ENCODE data around the gene KLF16. TPM values are rescaled to one million over a fixed set of nuclear protein-coding genes. Genes with fewer than 3 reads are reported as not detected.
"Not testable (repeated sequence)": the region's sequence is repeated elsewhere in the genome, so short reads cannot be mapped to it uniquely, and the experiment has no call there.

KLF16 gene
- total RNA-seq, 1 experiment from 2014 or later, result 45.5 TPM

DNA sequence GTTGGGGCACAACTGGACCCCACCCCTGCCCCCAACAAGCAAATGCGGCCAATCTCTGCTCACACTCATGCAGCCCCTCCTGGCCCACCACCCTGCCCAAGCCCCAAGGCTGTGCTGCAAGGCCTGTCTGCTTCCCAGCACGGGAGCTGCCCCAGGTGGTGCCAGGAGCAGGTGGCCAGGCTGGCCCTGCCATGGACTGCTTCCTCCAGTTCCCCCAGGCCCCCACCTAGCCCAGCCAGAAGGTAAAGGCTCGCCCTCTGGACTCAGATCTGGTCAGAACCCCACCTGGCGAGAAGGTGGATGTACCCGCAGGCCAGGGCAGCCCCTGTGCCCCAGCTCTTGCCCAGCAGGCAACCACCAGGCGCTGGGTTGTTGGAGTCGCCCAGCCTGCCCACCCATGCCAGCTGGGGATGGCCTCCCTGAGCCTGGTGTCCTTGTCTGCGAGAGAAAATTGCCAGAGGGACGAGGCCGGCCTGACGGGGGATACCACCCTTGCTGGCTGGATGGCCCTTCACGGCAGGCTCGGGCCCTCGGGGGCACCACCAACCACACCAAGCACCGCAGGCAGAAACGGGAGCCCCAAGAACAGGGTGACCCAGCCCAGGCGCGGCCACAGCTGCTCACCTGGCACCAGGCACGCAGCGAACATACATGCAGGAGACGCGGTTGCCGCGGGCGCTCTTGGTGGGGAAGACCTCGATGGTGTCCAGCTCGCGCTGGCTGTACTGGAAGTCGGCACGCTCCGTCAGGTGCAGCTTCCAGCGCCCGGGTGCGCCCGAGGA is 17.4 kb upstream of the KLF16 start:
- Mint-ChIP-seq H3K27ac (ENCODE audit: low read depth, unreplicated experiment) (no peak overlapping the region), H3K9me3 (ENCODE audit: unreplicated experiment) (no peaks in the 10 kb centered on the region), H3K27me3 (ENCODE audit: insufficient read depth, unreplicated experiment) (no peaks in the 10 kb centered on the region), H3K4me3 (ENCODE audit: unreplicated experiment) (no peak overlapping the region), H3K36me3 (ENCODE audit: insufficient read depth, unreplicated experiment) (peaks cover 6% of the 10 kb centered on the region), H3K4me1 (ENCODE audit: insufficient read depth, unreplicated experiment) (peaks cover 22% of the 10 kb centered on the region)
- TF ChIP-seq, protein P1, sequence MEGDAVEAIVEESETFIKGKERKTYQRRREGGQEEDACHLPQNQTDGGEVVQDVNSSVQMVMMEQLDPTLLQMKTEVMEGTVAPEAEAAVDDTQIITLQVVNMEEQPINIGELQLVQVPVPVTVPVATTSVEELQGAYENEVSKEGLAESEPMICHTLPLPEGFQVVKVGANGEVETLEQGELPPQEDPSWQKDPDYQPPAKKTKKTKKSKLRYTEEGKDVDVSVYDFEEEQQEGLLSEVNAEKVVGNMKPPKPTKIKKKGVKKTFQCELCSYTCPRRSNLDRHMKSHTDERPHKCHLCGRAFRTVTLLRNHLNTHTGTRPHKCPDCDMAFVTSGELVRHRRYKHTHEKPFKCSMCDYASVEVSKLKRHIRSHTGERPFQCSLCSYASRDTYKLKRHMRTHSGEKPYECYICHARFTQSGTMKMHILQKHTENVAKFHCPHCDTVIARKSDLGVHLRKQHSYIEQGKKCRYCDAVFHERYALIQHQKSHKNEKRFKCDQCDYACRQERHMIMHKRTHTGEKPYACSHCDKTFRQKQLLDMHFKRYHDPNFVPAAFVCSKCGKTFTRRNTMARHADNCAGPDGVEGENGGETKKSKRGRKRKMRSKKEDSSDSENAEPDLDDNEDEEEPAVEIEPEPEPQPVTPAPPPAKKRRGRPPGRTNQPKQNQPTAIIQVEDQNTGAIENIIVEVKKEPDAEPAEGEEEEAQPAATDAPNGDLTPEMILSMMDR (IDR thresholded peaks at IDR 0.05; ENCODE audit: unreplicated experiment), result no peak
- BruUV-seq (replicated peaks), result no TSS peak
- DNase-seq (ENCODE audit: unreplicated experiment), result no peak
- POLR2A ChIA-PET, result no interaction called here
- CTCF ChIA-PET, result no interaction called here
- intact Hi-C loops (cut with micrococcal nuclease), result no loop called here

DNA sequence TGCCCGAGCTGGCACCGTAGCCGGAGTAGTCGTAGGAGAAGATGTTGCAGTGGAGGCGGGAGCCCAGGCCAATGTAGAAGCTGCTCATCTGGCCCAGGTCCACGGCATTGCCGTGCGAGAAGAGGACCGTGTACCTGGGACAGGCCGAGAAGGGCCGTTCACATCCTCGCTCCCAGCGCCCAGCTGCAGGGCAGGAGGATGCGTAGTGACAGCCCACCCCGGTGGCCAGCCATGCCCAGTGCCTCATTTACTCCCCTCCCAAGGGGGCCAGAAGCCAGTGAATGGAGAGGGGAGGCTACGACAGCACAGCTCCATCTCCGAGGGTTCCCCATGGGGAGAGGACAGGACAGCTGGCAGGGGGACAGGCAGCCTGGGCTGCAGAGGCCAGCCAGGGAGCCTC is 16.6 kb upstream of the KLF16 start:
- intact Hi-C loops (cut with micrococcal nuclease); H3K27ac Mint-ChIP-seq (ENCODE audit: low read depth, unreplicated experiment); H3K4me3 Mint-ChIP-seq (ENCODE audit: unreplicated experiment); H3K9me3 Mint-ChIP-seq (ENCODE audit: unreplicated experiment); H3K27me3 Mint-ChIP-seq (ENCODE audit: insufficient read depth, unreplicated experiment); H3K36me3 Mint-ChIP-seq (ENCODE audit: insufficient read depth, unreplicated experiment); POLR2A ChIA-PET; BruUV-seq (replicated peaks); DNase-seq (ENCODE audit: unreplicated experiment): not testable (repeated sequence)
- CTCF ChIA-PET, result interaction anchor here (0.6 kb wide), 1 partner anchor 31 kb away, joined by 3 read pairs; no protein-coding TSS in a partner anchor
- peaks cover 22% of the 10 kb centered on the region for H3K4me1 Mint-ChIP-seq (ENCODE audit: insufficient read depth, unreplicated experiment)

DNA sequence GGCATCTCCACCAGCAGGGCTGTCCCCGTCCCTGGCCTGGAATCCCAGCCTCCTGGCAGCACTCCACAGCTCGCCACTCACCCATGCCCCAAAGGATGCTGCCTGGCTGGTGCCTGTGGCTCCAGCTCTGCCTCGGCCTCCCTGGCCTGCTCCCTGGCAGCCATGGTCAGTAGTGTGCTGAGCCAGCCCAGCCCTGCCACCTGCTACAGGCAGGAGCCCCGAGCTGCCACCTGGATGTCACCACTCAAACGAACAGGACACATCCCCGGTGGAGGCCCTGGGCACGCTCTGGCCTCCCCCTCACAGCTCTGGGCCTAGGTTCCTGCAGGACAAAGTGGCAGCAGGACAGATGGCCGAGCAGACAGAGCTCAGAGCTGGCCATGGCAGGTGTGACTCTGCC is 15.2 kb upstream of the KLF16 start:
- BruUV-seq (replicated peaks); POLR2A ChIA-PET; CTCF ChIA-PET; intact Hi-C loops (cut with micrococcal nuclease); DNase-seq (ENCODE audit: unreplicated experiment); H3K36me3 Mint-ChIP-seq (ENCODE audit: insufficient read depth, unreplicated experiment); H3K27me3 Mint-ChIP-seq (ENCODE audit: insufficient read depth, unreplicated experiment); H3K9me3 Mint-ChIP-seq (ENCODE audit: unreplicated experiment); H3K4me3 Mint-ChIP-seq (ENCODE audit: unreplicated experiment): not testable (repeated sequence)
- Mint-ChIP-seq H3K4me1 (ENCODE audit: insufficient read depth, unreplicated experiment) (peaks cover 20% of the 10 kb centered on the region), H3K27ac (ENCODE audit: low read depth, unreplicated experiment) (peak overlapping the region; percentile 59)

DNA sequence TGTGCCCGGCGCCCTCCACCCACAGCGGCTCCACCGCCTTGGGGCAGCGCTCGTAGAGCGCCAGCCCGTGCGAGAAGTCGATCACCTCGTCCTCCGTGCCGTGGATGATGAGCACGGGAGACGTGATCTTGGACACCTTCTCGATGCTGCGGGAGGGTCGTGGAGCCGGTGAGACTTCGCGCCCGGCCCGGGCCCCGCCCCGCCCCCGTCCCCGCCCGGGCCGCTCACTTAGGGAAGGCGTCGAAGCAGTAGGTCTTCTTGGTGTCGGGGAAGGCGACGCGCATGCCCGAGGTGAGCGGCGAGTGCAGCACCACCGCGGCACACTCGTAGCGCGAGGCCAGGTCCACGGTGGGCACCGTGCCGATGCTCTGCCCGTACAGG is 13.9 kb upstream of the KLF16 start:
- CTCF ChIA-PET; H3K27me3 Mint-ChIP-seq (ENCODE audit: insufficient read depth, unreplicated experiment); BruUV-seq (replicated peaks); H3K4me1 Mint-ChIP-seq (ENCODE audit: insufficient read depth, unreplicated experiment); H3K9me3 Mint-ChIP-seq (ENCODE audit: unreplicated experiment); H3K27ac Mint-ChIP-seq (ENCODE audit: low read depth, unreplicated experiment); H3K4me3 Mint-ChIP-seq (ENCODE audit: unreplicated experiment); DNase-seq (ENCODE audit: unreplicated experiment); intact Hi-C loops (cut with micrococcal nuclease): not testable (repeated sequence)
- peaks cover 11% of the 10 kb centered on the region for H3K36me3 Mint-ChIP-seq (ENCODE audit: insufficient read depth, unreplicated experiment)
- POLR2A ChIA-PET, result interaction anchor here (3.2 kb wide), 2 partner anchors 8 to 22 kb away, joined by 10 to 35 read pairs; partner anchors contain the start of gene ABHD17A

DNA sequence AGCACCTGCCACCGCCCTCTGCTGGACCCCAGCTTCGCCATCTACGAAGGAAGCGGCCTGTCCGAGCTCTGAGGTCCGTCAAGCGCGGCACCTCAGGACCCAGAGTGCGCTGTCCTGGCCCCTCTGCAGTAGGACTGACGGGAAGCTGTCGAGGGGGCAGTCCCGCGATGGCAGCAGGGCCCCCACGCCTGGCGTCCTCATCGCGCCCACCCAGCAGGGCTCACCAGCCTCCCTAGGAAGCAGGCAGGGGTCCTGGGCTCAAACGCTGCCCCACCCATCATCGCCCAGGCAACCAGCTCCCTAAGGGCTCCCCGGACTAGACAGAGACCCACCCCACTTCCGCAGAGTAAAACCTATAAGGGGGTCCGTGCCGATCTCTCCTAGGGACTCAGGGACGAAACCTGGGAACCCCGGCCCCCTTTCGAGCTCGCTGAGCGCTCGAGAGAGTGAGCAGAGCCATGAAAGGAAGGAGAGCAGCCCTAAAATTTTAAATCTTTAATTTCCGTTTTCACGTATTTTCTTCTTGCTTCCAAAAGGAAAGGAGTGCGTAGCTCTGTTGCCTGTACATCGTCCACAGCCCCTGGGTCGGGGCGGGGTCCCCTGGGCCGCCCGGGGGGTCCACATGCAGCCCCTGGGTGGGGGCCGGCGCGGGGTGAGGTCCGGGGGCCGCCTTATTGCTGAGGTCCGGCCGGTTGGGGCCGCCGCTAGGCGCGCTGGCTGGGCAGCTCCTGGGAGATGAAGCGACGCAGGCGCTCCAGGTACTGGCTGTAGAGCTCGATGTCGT is 13.3 kb upstream of the KLF16 start:
- POLR2A ChIA-PET, result interaction anchor here (0.6 to 3.3 kb wide), 13 partner anchors 8 to 851 kb away, joined by 3 to 35 read pairs (median 4); partner anchors contain the start of genes ABHD17A and CNN2
- BruUV-seq (replicated peaks); intact Hi-C loops (cut with micrococcal nuclease); DNase-seq (ENCODE audit: unreplicated experiment); H3K4me1 Mint-ChIP-seq (ENCODE audit: insufficient read depth, unreplicated experiment); H3K9me3 Mint-ChIP-seq (ENCODE audit: unreplicated experiment); H3K27me3 Mint-ChIP-seq (ENCODE audit: insufficient read depth, unreplicated experiment): not testable (repeated sequence)
- CTCF ChIA-PET, result interaction anchor here (0.7 to 2.0 kb wide), 2 partner anchors 12 to 95 kb away, joined by 3 to 10 read pairs; no protein-coding TSS in a partner anchor
- Mint-ChIP-seq H3K36me3 (ENCODE audit: insufficient read depth, unreplicated experiment) (peaks cover 11% of the 10 kb centered on the region), H3K27ac (ENCODE audit: low read depth, unreplicated experiment) (peak overlapping the region; percentile 91), H3K4me3 (ENCODE audit: unreplicated experiment) (peak overlapping the region; percentile 99)
